HepG2 (cell line): ENCODE results near the gene MYCT1. TPM values are rescaled to one million over a fixed set of nuclear protein-coding genes. Genes with fewer than 3 reads are reported as not detected.

Experiments
- ATAC-seq: fragments of 200-7000 bp; cut with Tn5 transposase; 3 replicates; pipeline ENCODE4 v1.9.1; 2020; ENCODE audit warnings: mild to moderate bottlenecking, moderate library complexity
- BruUV-seq: library from RNA; stranded (reverse); fragments of 400-500 nt; replicated peaks from 2 replicates; lab custom pipeline; 2021; lab: Mats Ljungman, UMichigan
- CTCF ChIA-PET: fragments of 300-600 bp; formaldehyde crosslinking; extraction: SDS; loops from one replicate; lab custom pipeline; 2021; ENCODE audit warnings: low total read pairs, inconsistent platforms, low intra/inter-chr PET ratio; lab: Yijun Ruan, JAX
- POLR2A ChIA-PET: fragments of 350-600 bp; sonication (Branson Sonifier 250); formaldehyde crosslinking; loops from one replicate; lab custom pipeline; 2020; ENCODE audit warnings: antibody characterized with exemption, inconsistent platforms; lab: Yijun Ruan, JAX
- DNase-seq: peaks from one replicate; pipeline ENCODE4 v3.0.0-alpha.2; 2015; ENCODE audit warnings: low spot score
- FAIRE-seq: peaks from 3 replicates; lab custom pipeline; 2011; peaks lifted over from hg19 to GRCh38; lab: Jason Lieb, UNC
- H2AFZ ChIP-seq: one replicate; pipeline ENCODE4 v1.6.1; 2011; ENCODE audit warnings: low read length, inconsistent platforms
- H3K27ac ChIP-seq: fragments of 300-600 bp; 3 replicates; pipeline ENCODE4 v1.8.0; 2011; ENCODE audit warnings: mixed run types, mild to moderate bottlenecking, mixed read lengths, low read length, inconsistent platforms; ENCODE audit not compliant: insufficient read depth; ENCODE audit errors: extremely low read length
- H3K27me3 ChIP-seq, 2 experiments: fragments of 200-600 bp in 1 of 2; 2 replicates in 1 of 2; 3 replicates in 1 of 2; pipeline versions ENCODE4 v1.6.0 to v1.8.0; 2011; ENCODE audit warnings: low read length in 2 of 2, mild to moderate bottlenecking in 2 of 2, moderate library complexity in 2 of 2, inconsistent platforms in 1 of 2; ENCODE audit not compliant: insufficient read depth in 2 of 2, control insufficient read depth in 1 of 2
- H3K36me3 ChIP-seq, 2 experiments: fragments of 200-600 bp in 1 of 2; replicated peaks in 1 of 2; 2 replicates in 1 of 2; 3 replicates in 1 of 2; pipeline versions ENCODE4 v1.5.1 to v1.8.0; 2011; ENCODE audit warnings: low read length in 2 of 2, inconsistent platforms in 1 of 2; ENCODE audit not compliant: insufficient read depth in 2 of 2, control insufficient read depth in 1 of 2
- H3K4me1 ChIP-seq: 2 replicates; pipeline ENCODE4 v1.5.1; 2012; ENCODE audit warnings: low read length, inconsistent platforms; ENCODE audit not compliant: insufficient read depth
- H3K4me2 ChIP-seq: 2 replicates; pipeline ENCODE4 v1.6.0; 2011; ENCODE audit warnings: low read depth, low read length, inconsistent platforms
- H3K4me3 ChIP-seq, 3 experiments: fragments of 200-600 bp in 1 of 3; sonication (generic), shearing (Covaris generic) in 1 of 3; replicated peaks in 1 of 3; 2 replicates each; pipeline ENCODE4 v1.5.1; 2011 to 2016; ENCODE audit warnings: low read length in 3 of 3, inconsistent platforms in 2 of 3, low read depth in 2 of 3, mild to moderate bottlenecking in 2 of 3, control low read depth in 1 of 3, mixed read lengths in 1 of 3; ENCODE audit not compliant: insufficient read depth in 1 of 3
- H3K79me2 ChIP-seq: one replicate; pipeline ENCODE4 v1.6.1; 2011; ENCODE audit warnings: low read length, inconsistent platforms; ENCODE audit not compliant: insufficient read depth
- H3K9ac ChIP-seq: 2 replicates; pipeline ENCODE4 v1.6.0; 2011; ENCODE audit warnings: mild to moderate bottlenecking, low read depth, low read length, inconsistent platforms; ENCODE audit not compliant: insufficient read depth
- H3K9me3 ChIP-seq: 2 replicates; pipeline ENCODE4 v1.5.1; 2012; ENCODE audit warnings: mild to moderate bottlenecking, low read length
- H4K20me1 ChIP-seq: 2 replicates; pipeline ENCODE4 v1.6.0; 2011; ENCODE audit warnings: inconsistent platforms, mild to moderate bottlenecking, low read length, moderate library complexity; ENCODE audit not compliant: insufficient read depth
- ATF5 ChIP-seq: sonication (generic); formaldehyde crosslinking; IDR thresholded peaks from 2 replicates; pipeline ENCODE4 v1.4.0; 2020; ENCODE audit warnings: mild to moderate bottlenecking, low read depth, missing genetic modification reagents
- CREB3 ChIP-seq: sonication (generic); formaldehyde crosslinking; IDR thresholded peaks from 2 replicates; pipeline ENCODE4 v1.5.0; 2020; ENCODE audit warnings: missing genetic modification reagents
- EHMT2 ChIP-seq: fragments of 200-600 bp; sonication (generic); IDR thresholded peaks from 2 replicates; pipeline ENCODE4 v1.7.0; 2017; ENCODE audit warnings: antibody characterized with exemption, low read depth, low read length, borderline replicate concordance
- FOXK2 ChIP-seq: fragments of 450-650 bp; IDR thresholded peaks from 2 replicates; pipeline ENCODE4 v1.6.1; 2016
- GATA4 ChIP-seq: sonication (generic); IDR thresholded peaks from 2 replicates; pipeline ENCODE4 v1.6.1; 2016; ENCODE audit warnings: antibody characterized with exemption, low read depth, borderline replicate concordance
- ISX ChIP-seq: sonication (generic); formaldehyde crosslinking; conservative IDR thresholded peaks from 2 replicates; pipeline ENCODE4 v1.5.0; 2020; ENCODE audit warnings: missing genetic modification reagents
- MIXL1 ChIP-seq: IDR thresholded peaks from 2 replicates; pipeline ENCODE4 v1.6.1; 2016
- MXD3 ChIP-seq: IDR thresholded peaks from 2 replicates; pipeline ENCODE4 v1.6.1; 2016; ENCODE audit warnings: mild to moderate bottlenecking, missing biosample characterization, missing genetic modification reagents
- TBX3 ChIP-seq: fragments of 450-650 bp; IDR thresholded peaks from 2 replicates; pipeline ENCODE4 v1.6.1; 2017; ENCODE audit warnings: antibody characterized with exemption, mild to moderate bottlenecking, inconsistent platforms, borderline replicate concordance
- ZFP37 ChIP-seq: sonication (generic); formaldehyde crosslinking; IDR thresholded peaks from 2 replicates; pipeline ENCODE4 v1.4.0; 2020; ENCODE audit warnings: missing genetic modification reagents, borderline replicate concordance
- ZNF136 ChIP-seq: sonication (generic); formaldehyde crosslinking; IDR thresholded peaks from 2 replicates; pipeline ENCODE4 v1.8.1; 2022; ENCODE audit warnings: low read depth, mild to moderate bottlenecking, moderate library complexity, missing genetic modification reagents
- ZNF160 ChIP-seq: sonication (generic); formaldehyde crosslinking; IDR thresholded peaks from 2 replicates; pipeline ENCODE4 v1.8.0; 2022; ENCODE audit warnings: mild to moderate bottlenecking, inconsistent platforms, missing genetic modification reagents
- ZNF652 ChIP-seq: IDR thresholded peaks from 2 replicates; pipeline ENCODE4 v1.6.1; 2016; ENCODE audit warnings: low read depth, borderline replicate concordance
- ZNF710 ChIP-seq: sonication (generic); formaldehyde crosslinking; IDR thresholded peaks from 2 replicates; pipeline ENCODE4 v1.5.0; 2020; ENCODE audit warnings: mild to moderate bottlenecking, missing genetic modification reagents, borderline replicate concordance
- WGBS: methylation state at CpG from one replicate; pipeline ENCODE4 v1.1.6; 2017; ENCODE audit warnings: low lambda C conversion rate; 5-methylcytosine and 5-hydroxymethylcytosine counted together
- in situ Hi-C: cut with HindIII; loops from 2 replicates; pipeline ENCODE4 v1.10.0; 2017; ENCODE audit warnings: low pct_unique_long_range_greater_than_20kb; ENCODE audit not compliant: extremely low pct_ligation_motif_present
- intact Hi-C: fragments of 100-400 bp; cut with micrococcal nuclease; formaldehyde crosslinking; loops from one replicate; pipeline ENCODE4 v1.10.0; 2022; ENCODE audit not compliant: unreplicated experiment
- polyA plus RNA-seq, 8 experiments: library from polyadenylated mRNA; depleted of rRNA in 3 of 8; stranded (reverse) in 7 of 8; unstranded in 1 of 8; fragments of >200 nt; fragmentation: Illumina TruSeq in 4 of 8; extraction: Trizol in 4 of 8; gene quantifications; 2 replicates each; pipeline versions ENCODE4 v1.2.1 to v1.2.3, GENCODE V29; 2011 to 2016; ENCODE audit warnings: low read depth in 4 of 8, missing spikeins in 1 of 8, mixed read lengths in 1 of 8; ENCODE audit not compliant: insufficient read depth in 1 of 8
- total RNA-seq, 5 experiments: library from RNA; depleted of rRNA; stranded (reverse); fragments of >200 nt; fragmentation: Illumina TruSeq; extraction: Trizol; gene quantifications; 2 replicates each; pipeline ENCODE4 v1.2.3, GENCODE V29; 2016; ENCODE audit warnings: low read depth in 1 of 5

MYCT1 gene
- total and polyA plus RNA-seq, 2 of the 13 experiments (the other 11 are each of a cell fraction or from before 2014, with no cell fraction given), result not detected

- POLR2A ChIA-PET, result no interaction called here
- FAIRE-seq (no peak), ATAC-seq (no peak)
- no peak overlapping the region for H3K4me3 ChIP-seq
- no peak for TF ChIP-seq ZFP37
- no peak for TF ChIP-seq FOXK2
- no peak for TF ChIP-seq TBX3
- TF ChIP-seq MIXL1 (CRISPR knock-in tag), result no peak
- no peak for TF ChIP-seq MXD3 (CRISPR knock-in tag)
- no peak for TF ChIP-seq ISX (CRISPR knock-in tag)
- TF ChIP-seq ZNF652 (CRISPR knock-in tag), result no peak
- TF ChIP-seq ZNF136, result no peak
- TF ChIP-seq ZNF160 (CRISPR knock-in tag), result no peak
- TF ChIP-seq EHMT2, result no peak
- TF ChIP-seq GATA4, result no peak
- TF ChIP-seq CREB3 (CRISPR knock-in tag), result no peak
- no peak for TF ChIP-seq ZNF710 (CRISPR knock-in tag)
- TF ChIP-seq ATF5, result no peak
- TF ChIP-seq, all 625 proteins: peak for 0
- no peaks in the 10 kb centered on the region for H3K36me3 ChIP-seq
- no peak for DNase-seq
- 10% methylated on average over 5 of the region's 5 CpGs for WGBS
- no peaks in the 10 kb centered on the region for H3K9me3 ChIP-seq
- in situ Hi-C loops (no loop called here), intact Hi-C loops (no loop called here)
- H3K79me2 ChIP-seq, result no peaks in the 10 kb centered on the region
- H3K4me1 ChIP-seq, result no peaks in the 10 kb centered on the region
- no TSS peak for BruUV-seq
- no peak overlapping the region for H3K4me2 ChIP-seq
- CTCF ChIA-PET, result no interaction called here
- no peak overlapping the region for H2AFZ ChIP-seq
- H3K9ac ChIP-seq, result no peak overlapping the region
- no peak overlapping the region for H3K27ac ChIP-seq
- H3K27me3 ChIP-seq, result no peaks in the 10 kb centered on the region
- H4K20me1 ChIP-seq, result no peaks in the 10 kb centered on the region
Measured at GRCh38 chr6:152771061-152771687, 73.5 kb downstream of the MYCT1 start.
